Inflammatory macrophage treated with lipopolysaccharide for 1 hour (primary cell): Measurements from ENCODE around the gene GBP2.
"Not testable (repeated sequence)": the region's sequence is repeated elsewhere in the genome, so short reads cannot be mapped to it uniquely, and the experiment has no call there.

Experiments used
- DNase-seq, 2 donors: peaks; one replicate each; pipeline ENCODE4 v3.0.0-alpha.2; 2020 to 2022

Gene GBP2

GRCh38 chr1:89126602-89127565, 970 bp upstream of the GBP2 start:
- DNase-seq = peak; percentile 43 to 61

DNA sequence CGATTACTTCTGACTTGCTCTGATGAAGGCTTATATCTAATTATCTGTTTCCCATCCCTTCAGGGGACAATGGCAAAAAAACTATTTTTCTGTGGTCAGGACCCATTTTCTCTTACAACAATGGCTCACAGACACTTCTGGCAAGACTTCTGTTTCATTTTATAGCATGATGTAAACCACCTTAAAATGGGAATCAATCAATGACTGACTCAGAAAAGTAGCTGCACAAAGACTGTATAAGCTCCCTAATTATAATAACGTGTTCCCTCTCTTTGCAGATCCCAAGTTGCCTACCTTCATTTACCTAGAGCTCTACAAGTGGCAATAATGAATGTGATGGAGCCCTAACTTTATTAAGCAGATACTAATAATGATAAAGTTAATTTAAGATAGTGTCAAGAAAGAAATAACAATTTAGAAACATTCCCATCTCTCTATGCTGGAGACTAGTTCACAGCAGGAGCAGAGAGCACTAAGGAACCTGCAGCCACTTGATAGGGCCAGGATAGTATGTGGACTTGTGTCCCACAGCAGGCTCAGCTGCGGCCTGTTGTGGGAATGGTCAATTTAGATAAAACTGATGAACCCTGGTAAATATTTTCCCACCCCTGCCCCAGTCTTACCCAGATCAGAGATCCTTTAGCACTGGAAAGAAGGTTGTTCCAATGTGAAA, 538 bp downstream of the GBP2 start:
- DNase-seq = no peak

DNA sequence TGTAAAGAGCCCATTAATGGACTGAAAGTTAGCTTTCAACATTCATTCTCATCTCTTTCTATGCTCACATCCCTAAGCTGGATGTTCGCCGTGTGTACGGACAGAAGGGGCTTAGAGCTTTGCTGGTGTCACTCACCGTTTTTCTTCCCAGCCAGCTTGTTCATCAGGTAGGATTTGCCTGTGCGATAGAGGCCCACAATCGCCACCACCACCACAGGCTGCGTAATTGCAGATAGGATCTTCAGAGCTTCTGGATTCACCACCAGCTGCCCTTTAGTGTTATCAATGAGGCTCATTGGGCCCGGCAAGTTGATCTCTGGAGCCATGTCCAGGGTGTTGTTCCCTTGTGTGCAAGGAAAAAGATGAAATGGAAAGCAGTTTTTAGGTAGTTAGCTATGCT, 4.3 kb downstream of the GBP2 start:
- no peak for DNase-seq

- DNase-seq = no peak
Observed at GRCh38 chr1:89114662-89115061, 11.3 kb downstream of the GBP2 start.

- DNase-seq = no peak
Observed at GRCh38 chr1:89112871-89113613, 12.9 kb downstream of the GBP2 start.

- no peak for DNase-seq
Observed at GRCh38 chr1:89104687-89105086, 21.2 kb downstream of the GBP2 start.

GRCh38 chr1:89104147-89104546, 21.8 kb downstream of the GBP2 start:
- no peak for DNase-seq

DNA sequence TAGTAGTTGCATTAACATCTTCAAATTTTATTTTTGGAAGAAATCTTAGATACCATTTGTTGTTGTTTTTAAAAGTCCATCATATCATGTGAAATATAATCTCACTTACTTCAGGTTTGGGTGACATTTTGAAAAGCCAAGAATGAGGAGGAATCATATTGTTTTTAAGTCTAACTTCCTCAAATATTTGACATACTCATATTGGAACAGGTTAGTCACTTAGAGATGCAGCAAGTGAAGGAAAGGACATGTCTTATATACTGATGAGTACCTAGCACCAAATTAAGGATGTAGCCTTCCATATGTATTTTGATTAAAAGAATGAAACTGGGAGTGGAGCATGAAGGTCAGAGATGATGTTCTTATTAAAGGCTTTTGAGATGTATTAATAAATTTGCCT, 23.9 kb downstream of the GBP2 start:
- no peak for DNase-seq

DNA sequence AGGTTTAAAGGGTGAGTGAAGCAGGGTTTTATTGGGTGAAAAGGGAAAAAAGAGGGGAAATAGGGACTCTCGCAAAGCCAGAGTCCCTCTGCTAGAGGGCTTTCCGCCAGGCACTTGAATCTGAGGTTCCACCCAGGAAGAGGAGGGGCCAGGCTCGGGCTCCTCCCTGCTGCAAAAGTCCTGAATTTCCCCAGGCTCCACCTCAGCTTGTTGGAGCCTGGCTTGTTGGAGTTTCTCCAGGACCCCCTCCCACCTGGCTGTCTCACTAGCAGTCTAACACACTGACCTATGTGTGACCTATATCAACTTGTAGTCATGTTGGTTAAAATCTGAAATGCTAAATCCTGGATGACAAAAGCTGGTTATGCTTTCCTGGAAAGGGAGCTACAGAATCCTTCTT, 25.5 kb downstream of the GBP2 start:
- DNase-seq = peak in 1 of 2 donors; percentile 12

DNA sequence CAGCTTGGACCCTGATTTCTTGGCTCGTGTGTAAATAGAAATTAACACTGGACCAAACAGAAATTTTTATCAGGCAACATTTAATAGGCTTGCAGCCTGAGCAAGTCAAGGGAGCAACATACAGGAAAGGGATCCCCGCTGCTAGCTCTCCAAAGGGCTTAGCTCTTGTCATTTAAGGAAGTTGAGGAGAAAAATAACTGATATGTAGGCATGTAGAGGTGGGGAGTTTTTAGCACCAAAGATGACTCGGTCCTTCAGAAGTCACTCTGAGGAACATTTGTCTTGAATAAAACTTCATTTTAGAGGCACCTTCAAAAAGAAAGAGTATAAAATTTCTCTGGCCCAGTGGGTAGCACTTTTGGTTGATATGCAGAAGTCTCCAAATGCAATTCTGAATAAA, 27.1 kb downstream of the GBP2 start:
- peak in 1 of 2 donors; percentile 58 for DNase-seq

DNA sequence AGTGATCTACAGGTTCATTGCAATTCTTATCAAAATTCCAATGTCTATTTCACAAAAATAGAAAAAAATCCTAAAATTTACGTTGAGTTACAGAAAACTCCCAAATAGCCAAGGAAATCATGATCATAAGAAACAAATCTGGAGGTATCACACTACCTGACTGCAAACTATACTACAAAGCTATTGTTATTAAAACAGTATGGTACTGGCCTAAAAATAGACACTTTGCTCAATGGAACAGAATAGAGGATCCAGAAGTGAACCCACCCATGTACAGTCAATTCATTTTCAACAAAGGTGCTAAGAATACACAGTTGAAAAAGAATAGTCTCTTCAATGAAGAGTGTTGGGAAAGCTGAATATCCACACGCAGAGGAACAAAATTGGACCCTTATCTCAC, 30.2 kb downstream of the GBP2 start:
- no peak for DNase-seq

DNA sequence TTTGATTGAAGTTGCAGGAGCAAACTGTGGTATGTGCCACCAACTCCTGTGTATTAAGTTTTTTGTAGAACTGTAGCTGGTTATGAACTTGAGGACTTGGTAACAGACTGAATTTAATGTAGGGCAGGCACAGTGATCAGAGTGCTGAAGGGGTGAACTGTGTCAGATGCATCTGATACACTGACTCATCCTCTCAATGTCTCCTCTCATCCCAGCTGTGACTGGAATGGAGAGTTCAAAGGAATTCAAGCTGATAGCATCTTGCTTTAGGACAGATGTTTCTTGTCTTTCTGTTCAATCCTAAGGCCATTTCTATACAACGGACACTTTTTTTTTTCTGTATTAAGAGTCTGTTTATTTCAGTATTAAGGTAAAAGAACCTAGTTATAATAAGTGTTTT, 36.0 kb downstream of the GBP2 start:
- no peak for DNase-seq

- no peak for DNase-seq
Observed at GRCh38 chr1:89088572-89088971, 37.3 kb downstream of the GBP2 start.

DNA sequence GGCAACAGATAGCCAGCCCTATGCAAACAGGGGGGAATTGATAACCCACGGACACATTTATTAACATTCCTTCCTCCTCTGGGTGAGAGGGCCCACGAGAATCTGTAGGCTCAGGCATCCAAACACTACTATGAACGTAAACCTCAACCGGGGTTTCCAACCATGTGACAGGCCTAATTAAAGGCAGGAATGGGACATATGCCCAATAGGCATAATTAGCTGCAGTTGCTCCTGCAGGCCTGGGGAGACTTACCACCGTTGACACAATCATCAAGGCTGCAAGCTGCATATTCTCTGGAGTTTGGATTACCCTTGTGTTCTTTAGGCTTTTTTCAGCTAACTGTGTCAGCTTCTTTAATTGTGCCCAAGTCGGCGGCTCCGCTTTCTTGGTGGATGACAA, 38.7 kb downstream of the GBP2 start:
- DNase-seq = no peak

- peak; percentile 31 to 90 for DNase-seq
Observed at GRCh38 chr1:89085781-89086180, 40.1 kb downstream of the GBP2 start.

- DNase-seq = peak; percentile 82 to 85
Observed at GRCh38 chr1:89081005-89081404, 44.9 kb downstream of the GBP2 start.

- not testable (repeated sequence) for DNase-seq
Observed at GRCh38 chr1:89080068-89080467, 45.8 kb downstream of the GBP2 start.

GRCh38 chr1:89072466-89073065, 53.3 kb downstream of the GBP2 start:
- not testable (repeated sequence) for DNase-seq

- no peak for DNase-seq
Observed at GRCh38 chr1:89070509-89070908, 55.4 kb downstream of the GBP2 start.

GRCh38 chr1:89069951-89070350, 56.0 kb downstream of the GBP2 start:
- DNase-seq = peak; percentile 58 to 65

DNA sequence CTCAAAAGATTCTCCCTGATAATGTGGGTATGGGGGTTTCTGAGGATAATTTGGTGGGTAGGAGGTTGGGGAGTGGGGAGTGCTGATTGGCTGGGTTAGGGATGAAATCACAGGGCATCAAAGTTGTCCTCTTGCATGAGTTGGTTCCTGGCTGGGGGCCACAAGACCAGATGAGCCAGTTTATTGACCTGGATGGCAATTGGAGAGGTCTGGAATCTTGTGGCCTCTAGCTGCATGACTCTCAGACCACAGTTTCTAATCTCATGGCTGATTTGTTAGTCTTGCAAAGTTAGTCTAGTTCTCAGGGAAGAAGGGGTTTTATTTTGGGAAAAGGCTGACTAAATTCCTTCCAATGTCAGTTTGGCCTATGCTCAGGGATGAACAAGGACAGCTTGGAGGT, 57.6 kb downstream of the GBP2 start:
- no peak for DNase-seq

DNA sequence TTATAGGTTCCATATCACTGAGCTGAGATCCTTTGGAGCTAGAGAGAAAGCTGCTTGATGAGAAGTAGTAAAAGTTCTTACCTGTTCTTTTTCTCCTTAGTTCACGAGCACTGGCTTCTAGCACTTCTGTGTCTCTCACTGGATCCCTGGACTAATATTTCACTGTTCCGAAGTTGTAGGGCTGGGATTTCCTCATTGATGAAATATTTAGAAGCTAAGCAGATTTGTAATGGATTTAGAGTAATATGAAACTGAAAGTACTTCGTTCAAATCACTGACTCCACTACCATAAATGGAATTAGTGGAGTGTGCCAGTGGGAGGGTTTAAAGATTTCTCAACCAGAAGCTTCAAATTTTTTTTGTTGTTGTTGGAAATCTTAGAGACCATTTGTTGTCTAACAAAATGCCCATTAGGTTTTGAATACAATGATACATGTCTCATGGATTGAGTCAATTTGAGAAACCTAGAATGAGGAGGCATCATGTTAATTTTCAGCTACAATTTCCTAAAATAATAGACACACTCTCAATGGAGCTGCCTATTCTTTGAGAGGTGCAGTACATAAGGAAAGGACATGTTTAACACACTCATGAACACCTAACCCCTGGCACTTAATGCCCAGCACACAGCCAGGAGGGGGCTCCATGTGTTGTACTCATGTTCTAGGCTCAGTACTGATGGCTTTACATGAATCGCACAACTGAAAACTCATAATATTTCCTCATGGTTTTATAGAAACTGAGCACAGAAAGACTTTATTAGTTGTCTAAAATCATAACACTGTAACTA, 60.6 kb downstream of the GBP2 start, which contains the start of gene GBP1:
Gene GBP1 (minus strand): TSS at position 130 of the 790 bp plus-strand sequence. CDS start 1,974 bp downstream, outside the sequence.
- peak; percentile 95 to 96 for DNase-seq
